ENCODE data around the gene TRMT61A.

Gene TRMT61A

DNA sequence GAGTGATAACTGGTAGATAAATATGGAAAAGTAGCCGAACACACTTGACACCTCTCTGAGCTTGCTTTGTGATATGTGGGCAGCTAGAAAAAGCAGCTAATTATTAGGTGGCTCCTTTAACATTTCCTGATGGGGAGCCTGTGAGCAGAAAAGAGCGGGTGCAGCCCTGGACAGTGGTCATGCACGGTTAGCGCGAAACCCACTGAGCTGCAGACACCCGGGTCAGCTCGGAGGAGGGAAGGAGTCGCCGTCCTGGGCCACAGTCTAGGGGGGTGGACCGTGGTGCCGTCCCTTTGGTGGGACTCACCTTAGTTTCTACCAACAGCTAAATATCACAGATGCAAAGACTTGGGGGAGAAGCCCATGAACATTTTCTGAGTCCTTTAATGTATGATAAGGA lies 40.4 kb downstream of the TRMT61A start:
- no peaks in the 10 kb centered on the region for H3K27me3 ChIP-seq (ENCODE audit: control insufficient read depth in 2 of 2, insufficient read depth in 2 of 2, low read length in 2 of 2)
- H3K9ac ChIP-seq (ENCODE audit: low read depth in 1 of 2, low read length in 2 of 2) = no peak overlapping the region
- H3K9me3 ChIP-seq (ENCODE audit: control insufficient read depth in 2 of 2, low read length in 2 of 2) = no peaks in the 10 kb centered on the region
- no peak overlapping the region for H3K27ac ChIP-seq (ENCODE audit: low read depth in 2 of 2, low read length in 2 of 2)
- no peak overlapping the region for H3K4me3 ChIP-seq (ENCODE audit: low read length in 2 of 2)
- peaks cover 4 to 8% of the 10 kb centered on the region in 2 donors for H3K4me1 ChIP-seq (ENCODE audit: control insufficient read depth in 2 of 2, insufficient read depth in 2 of 2, low read length in 2 of 2)
- H3K36me3 ChIP-seq (ENCODE audit: control insufficient read depth in 2 of 2, insufficient read depth in 2 of 2, low read length in 2 of 2) = peaks cover 6 to 9% of the 10 kb centered on the region in 2 donors

- no peaks in the 10 kb centered on the region for H3K27me3 ChIP-seq (ENCODE audit: control insufficient read depth in 2 of 2, insufficient read depth in 2 of 2, low read length in 2 of 2)
- peaks cover 17 to 24% of the 10 kb centered on the region in 2 donors for H3K36me3 ChIP-seq (ENCODE audit: control insufficient read depth in 2 of 2, insufficient read depth in 2 of 2, low read length in 2 of 2)
- H3K27ac ChIP-seq (ENCODE audit: low read depth in 2 of 2, low read length in 2 of 2) = no peak overlapping the region
- H3K4me1 ChIP-seq (ENCODE audit: control insufficient read depth in 2 of 2, insufficient read depth in 2 of 2, low read length in 2 of 2) = peaks cover 13 to 19% of the 10 kb centered on the region in 2 donors
- no peak overlapping the region for H3K4me3 ChIP-seq (ENCODE audit: low read length in 2 of 2)
- H3K9ac ChIP-seq (ENCODE audit: low read depth in 1 of 2, low read length in 2 of 2) = no peak overlapping the region
- no peaks in the 10 kb centered on the region for H3K9me3 ChIP-seq (ENCODE audit: control insufficient read depth in 2 of 2, low read length in 2 of 2)
Measured at GRCh38 chr14:103574104-103574503, 45.1 kb downstream of the TRMT61A start.

DNA sequence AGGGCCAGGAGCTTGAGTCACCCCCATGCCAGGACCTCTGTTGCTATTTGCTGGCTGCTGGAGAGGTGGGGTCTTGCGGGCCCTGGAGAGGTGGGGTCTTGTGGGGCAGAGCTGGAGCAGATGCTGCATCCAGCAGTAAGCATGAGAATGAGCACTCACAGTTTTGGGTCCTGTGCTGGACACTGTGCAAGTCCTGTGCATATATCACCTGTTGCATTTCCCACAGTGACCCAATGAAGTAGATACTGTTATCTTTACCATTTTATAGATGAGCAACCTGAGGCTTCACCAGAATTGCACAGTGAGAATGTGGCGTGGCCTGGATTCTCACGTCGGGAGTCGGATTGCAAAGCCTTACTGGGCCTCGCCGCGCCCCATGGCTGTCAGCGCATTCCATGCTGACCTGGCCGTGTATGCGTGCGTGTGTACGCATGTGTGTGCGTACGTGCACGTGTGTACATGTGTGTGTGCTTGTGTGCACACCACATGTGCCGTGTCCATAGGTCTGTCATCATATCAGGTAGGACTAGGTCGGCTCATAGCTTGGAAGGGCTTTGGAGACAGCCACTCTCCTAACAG lies 45.8 kb downstream of the TRMT61A start:
- H3K9ac ChIP-seq (ENCODE audit: low read depth in 1 of 2, low read length in 2 of 2) = no peak overlapping the region
- peaks cover 13 to 19% of the 10 kb centered on the region in 2 donors for H3K4me1 ChIP-seq (ENCODE audit: control insufficient read depth in 2 of 2, insufficient read depth in 2 of 2, low read length in 2 of 2)
- H3K9me3 ChIP-seq (ENCODE audit: control insufficient read depth in 2 of 2, low read length in 2 of 2) = no peaks in the 10 kb centered on the region
- H3K4me3 ChIP-seq (ENCODE audit: low read length in 2 of 2) = no peak overlapping the region
- no peak overlapping the region for H3K27ac ChIP-seq (ENCODE audit: low read depth in 2 of 2, low read length in 2 of 2)
- H3K36me3 ChIP-seq (ENCODE audit: control insufficient read depth in 2 of 2, insufficient read depth in 2 of 2, low read length in 2 of 2) = peaks cover 17 to 24% of the 10 kb centered on the region in 2 donors
- no peaks in the 10 kb centered on the region for H3K27me3 ChIP-seq (ENCODE audit: control insufficient read depth in 2 of 2, insufficient read depth in 2 of 2, low read length in 2 of 2)

- Histone ChIP-seq H3K36me3 (ENCODE audit: control insufficient read depth in 2 of 2, insufficient read depth in 2 of 2, low read length in 2 of 2) (peaks cover 21 to 28% of the 10 kb centered on the region in 2 donors), H3K4me1 (ENCODE audit: control insufficient read depth in 2 of 2, insufficient read depth in 2 of 2, low read length in 2 of 2) (peaks cover 13% of the 10 kb centered on the region in 2 donors), H3K27ac (ENCODE audit: low read depth in 2 of 2, low read length in 2 of 2) (peak overlapping the region; percentile 83 to 87), H3K27me3 (ENCODE audit: control insufficient read depth in 2 of 2, insufficient read depth in 2 of 2, low read length in 2 of 2) (no peaks in the 10 kb centered on the region), H3K4me3 (ENCODE audit: low read length in 2 of 2) (peak overlapping the region in 1 of 2 donors; percentile 33), H3K9ac (ENCODE audit: low read depth in 1 of 2, low read length in 2 of 2) (peak overlapping the region; percentile 16 to 43), H3K9me3 (ENCODE audit: control insufficient read depth in 2 of 2, low read length in 2 of 2) (no peaks in the 10 kb centered on the region)
Measured at GRCh38 chr14:103576371-103577024, 47.5 kb downstream of the TRMT61A start.

GRCh38 chr14:103578401-103579075 lies 49.5 kb downstream of the TRMT61A start:
- Histone ChIP-seq H3K9me3 (ENCODE audit: control insufficient read depth in 2 of 2, low read length in 2 of 2) (no peaks in the 10 kb centered on the region), H3K36me3 (ENCODE audit: control insufficient read depth in 2 of 2, insufficient read depth in 2 of 2, low read length in 2 of 2) (peaks cover 26 to 31% of the 10 kb centered on the region in 2 donors), H3K27ac (ENCODE audit: low read depth in 2 of 2, low read length in 2 of 2) (no peak overlapping the region), H3K27me3 (ENCODE audit: control insufficient read depth in 2 of 2, insufficient read depth in 2 of 2, low read length in 2 of 2) (no peaks in the 10 kb centered on the region), H3K4me1 (ENCODE audit: control insufficient read depth in 2 of 2, insufficient read depth in 2 of 2, low read length in 2 of 2) (peaks cover 18 to 23% of the 10 kb centered on the region in 2 donors), H3K9ac (ENCODE audit: low read depth in 1 of 2, low read length in 2 of 2) (no peak overlapping the region), H3K4me3 (ENCODE audit: low read length in 2 of 2) (no peak overlapping the region)

DNA sequence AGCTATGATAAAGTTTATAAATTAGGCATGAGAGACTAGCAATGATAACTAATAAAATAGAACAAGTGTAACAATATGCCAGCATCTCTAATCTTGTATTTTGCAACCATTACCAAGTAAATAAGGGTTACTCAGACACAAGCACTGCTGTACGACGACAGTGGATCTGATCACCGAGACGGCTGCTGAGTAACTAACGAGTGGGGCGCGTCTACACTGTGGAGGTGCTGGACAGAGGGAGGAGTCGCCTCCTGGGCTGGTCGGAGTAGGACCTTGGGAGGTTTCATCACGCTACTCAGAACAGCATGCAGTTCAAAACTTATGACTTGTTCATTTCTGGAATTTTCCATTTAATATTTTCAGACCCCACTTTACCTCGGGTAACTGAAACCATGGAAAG lies 52.2 kb downstream of the TRMT61A start:
- no peaks in the 10 kb centered on the region for H3K9me3 ChIP-seq (ENCODE audit: control insufficient read depth in 2 of 2, low read length in 2 of 2)
- no peak overlapping the region for H3K27ac ChIP-seq (ENCODE audit: low read depth in 2 of 2, low read length in 2 of 2)
- peaks cover 14 to 18% of the 10 kb centered on the region in 2 donors for H3K36me3 ChIP-seq (ENCODE audit: control insufficient read depth in 2 of 2, insufficient read depth in 2 of 2, low read length in 2 of 2)
- no peaks in the 10 kb centered on the region for H3K27me3 ChIP-seq (ENCODE audit: control insufficient read depth in 2 of 2, insufficient read depth in 2 of 2, low read length in 2 of 2)
- no peak overlapping the region for H3K9ac ChIP-seq (ENCODE audit: low read depth in 1 of 2, low read length in 2 of 2)
- peaks cover 15 to 23% of the 10 kb centered on the region in 2 donors for H3K4me1 ChIP-seq (ENCODE audit: control insufficient read depth in 2 of 2, insufficient read depth in 2 of 2, low read length in 2 of 2)
- H3K4me3 ChIP-seq (ENCODE audit: low read length in 2 of 2) = no peak overlapping the region

GRCh38 chr14:103581954-103582703 lies 53.1 kb downstream of the TRMT61A start:
- H3K36me3 ChIP-seq (ENCODE audit: control insufficient read depth in 2 of 2, insufficient read depth in 2 of 2, low read length in 2 of 2) = peaks cover 14 to 18% of the 10 kb centered on the region in 2 donors
- H3K27me3 ChIP-seq (ENCODE audit: control insufficient read depth in 2 of 2, insufficient read depth in 2 of 2, low read length in 2 of 2) = no peaks in the 10 kb centered on the region
- no peak overlapping the region for H3K4me3 ChIP-seq (ENCODE audit: low read length in 2 of 2)
- H3K27ac ChIP-seq (ENCODE audit: low read depth in 2 of 2, low read length in 2 of 2) = peak overlapping the region in 1 of 2 donors; percentile 34
- H3K9me3 ChIP-seq (ENCODE audit: control insufficient read depth in 2 of 2, low read length in 2 of 2) = no peaks in the 10 kb centered on the region
- no peak overlapping the region for H3K9ac ChIP-seq (ENCODE audit: low read depth in 1 of 2, low read length in 2 of 2)
- H3K4me1 ChIP-seq (ENCODE audit: control insufficient read depth in 2 of 2, insufficient read depth in 2 of 2, low read length in 2 of 2) = peaks cover 12 to 15% of the 10 kb centered on the region in 2 donors

GRCh38 chr14:103584326-103584915 lies 55.4 kb downstream of the TRMT61A start:
- H3K27ac ChIP-seq (ENCODE audit: low read depth in 2 of 2, low read length in 2 of 2) = no peak overlapping the region
- no peaks in the 10 kb centered on the region for H3K9me3 ChIP-seq (ENCODE audit: control insufficient read depth in 2 of 2, low read length in 2 of 2)
- H3K27me3 ChIP-seq (ENCODE audit: control insufficient read depth in 2 of 2, insufficient read depth in 2 of 2, low read length in 2 of 2) = no peaks in the 10 kb centered on the region
- H3K4me3 ChIP-seq (ENCODE audit: low read length in 2 of 2) = no peak overlapping the region
- peaks cover 8 to 12% of the 10 kb centered on the region in 2 donors for H3K4me1 ChIP-seq (ENCODE audit: control insufficient read depth in 2 of 2, insufficient read depth in 2 of 2, low read length in 2 of 2)
- H3K9ac ChIP-seq (ENCODE audit: low read depth in 1 of 2, low read length in 2 of 2) = no peak overlapping the region
- H3K36me3 ChIP-seq (ENCODE audit: control insufficient read depth in 2 of 2, insufficient read depth in 2 of 2, low read length in 2 of 2) = peaks cover 9 to 12% of the 10 kb centered on the region in 2 donors

All from mucosa of rectum (tissue), 2 donors.